Measurements from ENCODE around the gene TMEM184C. TPM values are rescaled to one million over a fixed set of nuclear protein-coding genes. Genes with fewer than 3 reads are reported as not detected.

Gene TMEM184C
- total RNA-seq: 10 to 100 TPM; 22.5 to 24.0 TPM

DNA sequence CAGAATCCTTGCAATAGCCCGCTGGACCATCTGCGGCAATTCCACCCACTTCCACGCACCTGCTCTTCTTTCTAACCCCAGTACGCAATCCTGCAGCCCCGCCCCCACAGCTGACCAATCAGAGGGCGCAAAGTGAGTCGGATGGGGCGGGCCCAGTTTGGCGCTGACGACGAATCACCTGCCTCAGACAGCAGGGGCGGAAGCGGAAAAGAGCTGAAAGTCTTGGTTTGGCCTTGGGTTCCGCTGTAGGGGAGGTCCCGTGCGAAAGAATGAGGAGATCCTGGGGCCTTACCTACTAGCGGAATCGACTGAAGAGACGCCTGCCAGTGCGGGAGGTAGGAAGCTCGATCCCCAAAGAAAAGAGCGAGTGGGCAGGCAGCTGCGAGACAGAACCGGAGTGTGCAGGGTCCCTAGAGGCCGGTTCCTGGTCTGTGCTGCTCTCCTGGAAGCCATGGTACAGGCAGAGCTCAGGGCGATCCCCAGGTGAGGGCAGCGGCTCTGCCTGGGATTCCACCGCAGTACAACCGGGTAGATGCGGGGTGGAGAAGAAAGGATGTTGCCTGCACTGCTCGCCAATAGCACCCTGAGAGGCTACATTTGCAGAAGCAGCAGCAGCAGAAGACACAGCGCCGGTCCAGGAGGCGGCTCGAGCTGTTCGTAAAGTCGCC, at the start of gene TMEM184C:
Gene TMEM184C, plus strand, starts transcription at position 225 of the 668 bp plus-strand sequence. CDS start 560 bp downstream, outside the sequence.
- Mint-ChIP-seq H3K4me3 (peak within 1 kb of the TSS; percentile 97), H3K4me1 (peaks cover 20% of the 10 kb centered on the region), H3K9me3 (no peaks in the 10 kb centered on the region), H3K27me3 (peaks cover 12% of the 10 kb centered on the region), H3K27ac (peak within 1 kb of the TSS; percentile 98), H3K36me3 (peaks cover 17% of the 10 kb centered on the region)
- POLR2A ChIA-PET: interaction anchor here (0.8 to 3.1 kb wide), 8 partner anchors 9 to 825 kb away, joined by 3 to 53 read pairs (median 4); partner anchors contain the start of genes ARHGAP10, NR3C2 and PRMT9
- DNase-seq: peak; percentile 98
- peak; percentile 98 for ATAC-seq (ENCODE audit: low read depth)

DNA sequence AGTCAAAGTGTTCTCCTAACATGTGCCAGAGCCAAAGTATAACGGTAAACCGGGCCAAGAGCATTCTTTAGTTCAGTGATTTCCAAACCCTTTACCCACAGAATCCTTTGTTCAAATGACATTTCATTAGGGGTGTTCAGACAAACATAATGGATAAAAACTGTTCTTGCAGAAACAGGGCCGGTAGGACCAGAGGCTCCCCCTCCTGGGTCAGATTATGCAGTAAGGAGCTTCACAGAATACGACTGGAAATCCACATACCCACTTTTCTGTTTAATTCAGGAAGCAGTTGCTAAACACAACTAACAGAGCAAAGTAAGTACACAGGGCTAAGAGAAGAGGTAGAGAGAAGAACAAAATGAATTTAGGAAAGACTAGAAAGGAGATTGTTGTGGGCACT, 46.6 kb upstream of the TMEM184C start:
- POLR2A ChIA-PET: no interaction called here

DNA sequence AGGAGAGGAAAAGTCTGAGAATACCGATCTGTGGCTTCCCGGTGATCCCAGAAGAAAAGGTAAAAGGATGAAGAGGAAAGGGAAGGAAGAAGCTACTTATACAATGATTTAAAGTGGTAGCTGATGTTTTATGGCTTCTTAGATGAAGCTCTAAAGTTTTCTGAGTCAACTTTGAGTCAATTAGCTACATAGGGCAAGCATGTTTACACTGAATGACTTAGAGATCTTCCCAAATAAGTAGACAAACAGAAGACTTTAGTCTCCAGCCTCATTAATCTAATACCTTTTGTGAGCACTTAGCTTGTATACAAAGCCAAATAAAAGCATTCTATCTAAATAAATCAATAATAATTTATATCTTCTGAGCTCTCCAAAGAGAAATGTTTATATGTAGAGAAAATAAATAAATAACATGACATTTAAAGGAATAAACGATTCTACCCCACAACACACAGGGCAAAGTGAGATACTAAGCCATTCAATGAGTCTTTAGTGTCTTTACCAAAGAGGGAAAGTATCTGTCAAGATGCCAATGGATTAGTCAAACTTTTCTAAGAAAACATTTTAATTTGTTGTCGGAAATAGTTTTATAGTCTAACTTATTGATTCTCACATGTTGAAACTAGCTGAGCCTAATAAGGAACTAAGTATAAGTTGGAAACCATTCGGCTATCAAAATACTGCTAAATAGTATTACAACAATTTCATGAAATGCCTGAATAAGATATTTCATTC, 46.0 kb upstream of the TMEM184C start:
- DNase-seq (no peak), ATAC-seq (ENCODE audit: low read depth) (no peak)
- Mint-ChIP-seq H3K9me3 (no peaks in the 10 kb centered on the region), H3K27ac (no peak overlapping the region), H3K27me3 (peaks cover 3% of the 10 kb centered on the region), H3K4me1 (peaks cover 2% of the 10 kb centered on the region), H3K36me3 (no peaks in the 10 kb centered on the region), H3K4me3 (no peak overlapping the region)
- POLR2A ChIA-PET: no interaction called here

More for the DNA sequence above, 46.6 kb upstream of the TMEM184C start:
- DNase-seq (no peak), ATAC-seq (ENCODE audit: low read depth) (no peak)
- Mint-ChIP-seq H3K9me3 (no peaks in the 10 kb centered on the region), H3K27me3 (peaks cover 3% of the 10 kb centered on the region), H3K4me1 (no peaks in the 10 kb centered on the region), H3K36me3 (no peaks in the 10 kb centered on the region), H3K27ac (no peak overlapping the region), H3K4me3 (no peak overlapping the region)

DNA sequence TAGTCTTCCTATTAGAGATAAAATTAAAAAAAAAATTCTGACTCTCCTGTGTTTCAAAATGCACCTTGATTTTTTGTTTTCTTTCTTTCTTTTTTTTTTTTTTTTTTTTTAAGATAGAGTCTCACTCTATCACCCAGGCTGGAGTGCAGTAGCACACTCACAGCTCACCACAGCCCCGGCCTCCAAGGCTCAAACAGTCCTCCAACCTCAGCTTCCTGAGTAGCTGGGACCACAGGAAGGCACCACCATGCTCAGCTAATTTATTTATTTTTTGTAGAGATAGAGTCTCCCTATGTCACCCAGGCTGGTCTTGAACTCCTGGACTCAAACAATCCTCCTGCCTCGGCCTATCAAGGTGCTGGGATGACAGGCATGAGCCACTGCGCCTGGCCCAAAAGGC, 41.1 kb upstream of the TMEM184C start:
- Mint-ChIP-seq H3K27me3 (no peaks in the 10 kb centered on the region), H3K36me3 (no peaks in the 10 kb centered on the region), H3K4me1 (peaks cover 6% of the 10 kb centered on the region), H3K27ac (no peak overlapping the region), H3K9me3 (peaks cover 3% of the 10 kb centered on the region), H3K4me3 (no peak overlapping the region)
- POLR2A ChIA-PET: no interaction called here
- DNase-seq: peak; percentile 31
- peak; percentile 65 for ATAC-seq (ENCODE audit: low read depth)

DNA sequence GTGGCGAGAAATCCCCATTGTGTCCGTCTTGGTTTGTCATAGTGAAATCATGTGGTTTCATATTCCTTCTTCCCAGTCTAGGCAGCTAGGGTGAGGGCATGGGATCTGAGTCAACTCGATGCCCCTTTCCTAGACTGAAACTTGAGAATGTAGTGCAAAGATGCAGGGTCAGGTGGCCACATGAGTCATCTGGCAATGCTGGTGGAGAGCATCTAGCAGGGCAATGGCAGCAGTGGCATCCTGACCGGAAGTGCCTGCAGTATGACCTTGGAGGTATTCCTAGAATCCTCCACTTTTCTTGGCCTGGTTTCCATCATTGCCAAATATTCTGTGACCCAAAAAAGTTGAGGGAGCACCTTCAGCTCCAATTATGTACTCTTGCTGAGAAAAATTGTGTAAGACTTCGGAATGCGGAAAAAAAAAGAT, 39.1 kb upstream of the TMEM184C start:
- POLR2A ChIA-PET: interaction anchor here (0.6 kb wide), 1 partner anchor 41 kb away, joined by 3 read pairs; no protein-coding TSS in a partner anchor
- Mint-ChIP-seq H3K4me1 (peaks cover 6% of the 10 kb centered on the region), H3K27ac (no peak overlapping the region), H3K9me3 (peaks cover 3% of the 10 kb centered on the region), H3K27me3 (no peaks in the 10 kb centered on the region), H3K36me3 (no peaks in the 10 kb centered on the region), H3K4me3 (no peak overlapping the region)
- DNase-seq: no peak
- ATAC-seq (ENCODE audit: low read depth): no peak

DNA sequence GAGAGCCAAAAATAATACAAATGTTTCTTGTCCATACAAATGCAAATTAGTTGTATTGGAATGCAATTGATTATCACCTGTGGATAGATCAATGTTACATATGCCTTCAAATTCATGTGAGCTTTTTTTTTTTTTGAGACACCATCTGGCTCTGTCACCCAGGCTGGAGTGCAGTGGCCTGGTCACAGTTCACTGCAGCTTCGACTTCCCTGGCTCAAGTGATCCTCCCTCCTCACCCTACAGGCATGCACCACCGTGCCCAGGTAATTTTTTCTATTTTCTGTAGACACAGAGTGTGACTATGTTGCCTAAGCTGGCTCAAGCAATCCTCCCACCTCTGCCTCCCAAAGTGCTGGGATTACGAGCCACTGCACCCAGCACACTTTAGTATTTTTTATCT, 38.6 kb upstream of the TMEM184C start:
- POLR2A ChIA-PET: interaction anchor here (0.6 kb wide), 1 partner anchor 41 kb away, joined by 3 read pairs; no protein-coding TSS in a partner anchor

DNA sequence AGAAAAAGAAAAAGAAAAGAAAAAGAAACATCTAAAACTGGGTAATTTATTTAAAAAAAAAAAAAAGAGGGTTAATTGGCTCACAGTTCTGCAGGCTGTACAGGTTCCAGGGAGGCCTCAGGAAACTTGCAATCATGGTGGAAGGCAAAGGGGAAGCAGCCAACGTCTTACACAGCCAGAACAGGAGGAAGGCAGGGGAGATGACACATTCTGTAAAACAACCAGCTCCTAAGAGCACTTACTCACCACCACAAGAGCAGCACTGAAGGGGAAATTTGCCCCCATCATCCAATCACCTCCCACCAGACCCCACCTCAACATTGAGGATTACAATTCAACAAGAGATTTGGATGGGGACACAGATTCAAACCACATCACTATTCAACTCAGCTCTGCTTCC, 36.8 kb upstream of the TMEM184C start:
- H3K4me3 Mint-ChIP-seq: no peak overlapping the region
- ATAC-seq (ENCODE audit: low read depth) (no peak), DNase-seq (no peak)
- H3K36me3 Mint-ChIP-seq: no peaks in the 10 kb centered on the region
- H3K9me3 Mint-ChIP-seq: peaks cover 3% of the 10 kb centered on the region
- H3K27ac Mint-ChIP-seq: no peak overlapping the region
- peaks cover 6% of the 10 kb centered on the region for H3K4me1 Mint-ChIP-seq
- peaks cover under 1% of the 10 kb centered on the region for H3K27me3 Mint-ChIP-seq
- POLR2A ChIA-PET: no interaction called here

More for the DNA sequence above, 38.6 kb upstream of the TMEM184C start:
- Mint-ChIP-seq H3K36me3 (no peaks in the 10 kb centered on the region), H3K27ac (no peak overlapping the region), H3K9me3 (peaks cover 3% of the 10 kb centered on the region), H3K27me3 (no peaks in the 10 kb centered on the region), H3K4me3 (no peak overlapping the region), H3K4me1 (peaks cover 6% of the 10 kb centered on the region)
- no peak for ATAC-seq (ENCODE audit: low read depth)
- DNase-seq: no peak

DNA sequence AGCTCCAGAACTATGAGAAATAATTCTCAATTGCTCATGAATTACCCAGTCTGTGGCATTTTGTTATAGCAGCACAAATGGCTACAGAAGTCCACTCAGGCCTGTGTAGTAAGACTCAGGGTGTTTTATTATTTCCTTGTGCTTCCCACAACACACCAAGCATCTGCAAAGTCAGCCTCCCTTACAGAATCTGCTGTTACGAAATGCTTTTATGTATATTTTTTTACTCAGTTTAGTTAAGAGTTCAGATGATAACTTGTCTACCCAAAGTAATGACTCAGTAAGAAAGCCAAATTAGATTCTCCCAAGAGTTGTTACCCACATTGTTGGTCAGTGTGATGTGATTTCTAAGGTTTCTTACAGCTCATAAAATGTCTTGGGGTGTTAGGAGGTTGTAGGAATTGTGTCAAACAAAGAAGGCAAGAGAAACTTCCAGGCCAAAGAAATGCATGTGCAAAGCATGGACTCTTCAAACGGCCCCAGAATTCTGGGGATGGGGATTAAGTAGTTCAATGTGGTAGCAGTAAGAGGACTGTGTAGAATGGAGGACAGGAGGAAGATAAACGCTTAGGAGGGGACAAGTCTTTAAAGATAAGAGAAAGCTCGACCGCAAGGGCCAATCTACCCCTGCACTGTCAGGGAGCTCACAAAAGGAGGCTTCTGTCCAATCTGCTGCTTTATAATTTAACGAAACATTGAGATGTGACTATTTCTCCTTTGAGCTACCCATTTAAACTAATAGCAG, 35.4 kb upstream of the TMEM184C start:
- Mint-ChIP-seq H3K36me3 (no peaks in the 10 kb centered on the region), H3K27me3 (peaks cover 5% of the 10 kb centered on the region), H3K9me3 (peaks cover 3% of the 10 kb centered on the region), H3K4me1 (no peaks in the 10 kb centered on the region), H3K27ac (no peak overlapping the region), H3K4me3 (no peak overlapping the region)
- DNase-seq (no peak), ATAC-seq (ENCODE audit: low read depth) (no peak)
- POLR2A ChIA-PET: no interaction called here

DNA sequence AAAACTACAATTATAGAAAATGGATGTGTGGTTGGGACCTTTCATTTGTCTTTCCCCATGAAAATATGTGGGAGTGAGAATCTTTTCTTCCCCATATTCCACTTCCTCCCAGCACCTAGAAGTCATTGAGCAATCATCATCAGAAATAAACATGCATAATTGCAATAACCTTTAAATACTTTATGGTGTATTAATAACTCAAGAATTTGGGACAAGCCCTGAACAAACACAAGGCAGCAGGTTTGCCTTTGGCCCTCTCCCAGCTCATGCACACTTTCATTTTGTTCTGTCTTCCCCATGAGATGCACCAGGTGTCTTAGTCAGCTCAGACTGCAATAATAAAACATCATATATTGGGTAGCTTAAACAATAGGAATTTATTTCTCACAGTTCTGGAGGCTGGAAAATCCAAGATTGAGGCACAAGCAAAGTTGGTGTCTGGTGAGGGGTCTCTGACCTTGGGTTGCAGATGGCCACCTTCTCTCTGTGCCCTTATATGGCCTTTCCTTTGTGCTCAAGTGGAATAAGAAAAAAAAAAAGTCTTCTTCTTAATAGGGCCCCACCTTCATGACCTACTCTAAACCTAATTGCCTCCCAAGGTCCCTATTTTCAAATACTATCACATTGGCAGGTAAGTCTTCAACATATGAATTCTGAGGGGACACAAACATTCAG, 34.7 kb upstream of the TMEM184C start:
- POLR2A ChIA-PET: no interaction called here
- DNase-seq (no peak), ATAC-seq (ENCODE audit: low read depth) (no peak)
- Mint-ChIP-seq H3K27ac (no peak overlapping the region), H3K4me1 (no peaks in the 10 kb centered on the region), H3K27me3 (peaks cover 5% of the 10 kb centered on the region), H3K9me3 (peaks cover 3% of the 10 kb centered on the region), H3K4me3 (no peak overlapping the region), H3K36me3 (no peaks in the 10 kb centered on the region)

DNA sequence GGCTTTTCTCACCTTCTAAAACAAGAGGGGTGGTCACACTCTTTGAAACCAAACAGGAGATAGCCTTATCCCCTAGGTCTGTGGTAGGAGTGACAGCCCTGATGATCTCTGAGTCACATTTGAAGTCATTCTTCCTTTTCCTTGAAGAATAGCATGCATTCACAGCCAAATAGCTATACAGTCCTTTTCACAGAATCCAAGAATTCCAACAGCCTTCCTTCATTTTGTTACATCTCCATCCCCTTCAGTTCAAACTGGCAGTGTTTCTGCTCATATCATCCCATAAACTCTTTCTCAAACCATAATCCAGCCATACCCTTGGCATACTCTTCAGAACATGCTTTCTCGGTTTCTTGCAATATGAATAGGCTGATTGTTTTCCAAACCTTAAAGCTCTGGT, 33.3 kb upstream of the TMEM184C start:
- Mint-ChIP-seq H3K27ac (no peak overlapping the region), H3K4me1 (no peaks in the 10 kb centered on the region), H3K4me3 (no peak overlapping the region), H3K27me3 (peaks cover 5% of the 10 kb centered on the region), H3K36me3 (no peaks in the 10 kb centered on the region), H3K9me3 (peaks cover 3% of the 10 kb centered on the region)
- DNase-seq (no peak), ATAC-seq (ENCODE audit: low read depth) (no peak)
- POLR2A ChIA-PET: no interaction called here

DNA sequence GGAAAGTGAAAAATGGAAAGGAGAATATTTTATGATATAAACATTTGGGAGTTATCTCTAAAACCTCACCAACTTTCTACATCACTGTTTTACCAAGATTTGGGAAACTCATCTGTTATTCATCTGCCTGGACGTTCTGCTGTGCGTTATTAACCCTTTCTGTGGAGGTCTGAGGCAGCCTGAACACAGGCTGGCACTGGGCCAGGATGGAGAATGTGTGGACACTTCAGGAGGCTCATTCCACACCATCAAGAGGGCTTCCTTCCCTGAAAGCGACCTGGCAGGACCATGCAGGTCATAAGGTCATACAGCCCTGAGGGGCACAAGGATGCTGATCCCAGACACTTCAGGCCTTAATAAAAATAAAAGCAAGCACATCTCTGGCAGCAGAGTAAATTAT, 31.2 kb upstream of the TMEM184C start:
- Mint-ChIP-seq H3K27me3 (peaks cover 5% of the 10 kb centered on the region), H3K4me3 (no peak overlapping the region), H3K9me3 (no peaks in the 10 kb centered on the region), H3K36me3 (no peaks in the 10 kb centered on the region), H3K27ac (no peak overlapping the region), H3K4me1 (peaks cover 2% of the 10 kb centered on the region)
- DNase-seq: no peak
- POLR2A ChIA-PET: no interaction called here
- ATAC-seq (ENCODE audit: low read depth): no peak

DNA sequence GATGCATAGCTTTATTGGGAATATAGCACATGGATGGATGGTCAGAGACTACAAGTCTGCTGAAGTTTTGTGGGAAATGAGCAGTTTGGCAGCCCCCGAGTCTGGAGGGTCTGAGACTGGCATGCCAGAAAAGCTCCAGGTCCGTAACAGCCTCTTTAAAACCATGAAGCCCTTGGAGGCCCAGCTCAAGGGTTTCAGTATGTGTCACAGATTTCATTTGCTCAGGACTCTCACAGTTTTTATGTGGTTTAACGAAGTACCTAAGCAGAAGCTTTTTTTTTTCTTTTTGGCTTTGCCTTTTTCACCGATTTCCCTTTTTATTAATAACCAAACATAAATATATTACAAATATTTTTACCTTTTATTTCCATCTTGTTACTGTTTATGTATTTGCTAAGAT, 30.6 kb upstream of the TMEM184C start:
- peaks cover 5% of the 10 kb centered on the region for H3K27me3 Mint-ChIP-seq
- H3K9me3 Mint-ChIP-seq: no peaks in the 10 kb centered on the region
- no peak for DNase-seq
- peaks cover 2% of the 10 kb centered on the region for H3K4me1 Mint-ChIP-seq
- ATAC-seq (ENCODE audit: low read depth): no peak
- H3K4me3 Mint-ChIP-seq: no peak overlapping the region
- H3K36me3 Mint-ChIP-seq: no peaks in the 10 kb centered on the region
- H3K27ac Mint-ChIP-seq: no peak overlapping the region
- POLR2A ChIA-PET: no interaction called here

DNA sequence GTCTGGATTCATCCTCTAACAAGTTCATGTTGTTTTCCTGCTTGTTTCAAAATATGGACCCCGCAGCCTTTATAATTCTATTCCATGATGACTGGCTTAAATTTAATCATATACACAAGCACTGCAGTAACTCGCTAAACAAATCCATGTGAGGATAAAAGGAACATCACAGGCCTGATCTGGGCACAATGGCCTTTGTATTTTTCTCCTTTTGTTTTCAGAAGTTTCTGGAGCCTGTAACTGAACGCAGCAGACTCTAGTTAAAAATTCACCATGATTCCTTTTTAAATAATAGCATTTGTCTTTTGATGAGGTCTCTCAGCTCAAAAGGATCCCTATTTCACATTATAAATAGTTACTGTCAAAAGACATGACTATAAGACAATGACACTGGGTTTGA, 30.2 kb upstream of the TMEM184C start:
- ATAC-seq (ENCODE audit: low read depth) (no peak), DNase-seq (no peak)
- Mint-ChIP-seq H3K9me3 (no peaks in the 10 kb centered on the region), H3K27me3 (peaks cover 5% of the 10 kb centered on the region), H3K4me3 (no peak overlapping the region), H3K4me1 (peaks cover 2% of the 10 kb centered on the region), H3K36me3 (no peaks in the 10 kb centered on the region), H3K27ac (no peak overlapping the region)
- POLR2A ChIA-PET: no interaction called here
